GM19025 (cell line): Measurements from ENCODE around the gene GRB10.
A peak's percentile ranks its signal among the peaks of the same experiment; 100 is the strongest.
"Not testable (repeated sequence)": the region's sequence is repeated elsewhere in the genome, so short reads cannot be mapped to it uniquely, and the experiment has no call there.

Source experiments
- ATAC-seq: cut with Tn5 transposase; IDR thresholded peaks from one replicate; pipeline ENCODE4 v1.9.1; 2021; ENCODE audit warnings: mild to moderate bottlenecking, low read depth, moderate library complexity; ENCODE audit not compliant: unreplicated experiment

GRB10 gene

GRCh38 chr7:50594734-50595485 is 187.8 kb downstream of the GRB10 start:
- peak; percentile 29 for ATAC-seq

GRCh38 chr7:50594136-50594535 is 188.6 kb downstream of the GRB10 start:
- ATAC-seq, result no peak

GRCh38 chr7:50592940-50593339 is 189.8 kb downstream of the GRB10 start:
- ATAC-seq, result no peak

GRCh38 chr7:50591480-50592438 is 190.9 kb downstream of the GRB10 start:
- peak; percentile 65 for ATAC-seq

- no peak for ATAC-seq
Observed at GRCh38 chr7:50591098-50591479, 191.6 kb downstream of the GRB10 start.

GRCh38 chr7:50590535-50590934 is 192.2 kb downstream of the GRB10 start:
- ATAC-seq, result no peak

- ATAC-seq, result no peak
Observed at GRCh38 chr7:50589364-50589763, 193.3 kb downstream of the GRB10 start.

- no peak for ATAC-seq
Observed at GRCh38 chr7:50588937-50589336, 193.8 kb downstream of the GRB10 start.

- no peak for ATAC-seq
Observed at GRCh38 chr7:50587737-50588136, 195.0 kb downstream of the GRB10 start.

- ATAC-seq, result no peak
Observed at GRCh38 chr7:50584793-50585408, 197.8 kb downstream of the GRB10 start.

GRCh38 chr7:50584386-50584785 is 198.3 kb downstream of the GRB10 start:
- ATAC-seq, result no peak

- ATAC-seq, result not testable (repeated sequence)
Observed at GRCh38 chr7:50583295-50583694, 199.4 kb downstream of the GRB10 start.

GRCh38 chr7:50582271-50582670 is 200.4 kb downstream of the GRB10 start:
- not testable (repeated sequence) for ATAC-seq

GRCh38 chr7:50580666-50581065 is 202.0 kb downstream of the GRB10 start:
- not testable (repeated sequence) for ATAC-seq

- no peak for ATAC-seq
Observed at GRCh38 chr7:50580057-50580456, 202.6 kb downstream of the GRB10 start.

- not testable (repeated sequence) for ATAC-seq
Observed at GRCh38 chr7:50578105-50578504, 204.6 kb downstream of the GRB10 start.

- no peak for ATAC-seq
Observed at GRCh38 chr7:50577569-50577968, 205.1 kb downstream of the GRB10 start.

- ATAC-seq, result not testable (repeated sequence)
Observed at GRCh38 chr7:50576388-50576787, 206.3 kb downstream of the GRB10 start.

GRCh38 chr7:50567715-50568261 is 214.9 kb downstream of the GRB10 start:
- no peak for ATAC-seq

GRCh38 chr7:50565977-50566376 is 216.7 kb downstream of the GRB10 start:
- no peak for ATAC-seq

GRCh38 chr7:50565559-50565916 is 217.2 kb downstream of the GRB10 start:
- no peak for ATAC-seq
